GM19395 (cell line): ENCODE measurements around the gene PAK2.
A peak's percentile ranks its signal among the peaks of the same experiment; 100 is the strongest.

Source experiments
- ATAC-seq: cut with Tn5 transposase; IDR thresholded peaks from one replicate; pipeline ENCODE4 v1.9.1; 2021; ENCODE audit warnings: mild to moderate bottlenecking, moderate library complexity; ENCODE audit not compliant: unreplicated experiment

Gene PAK2

GRCh38 chr3:196739671-196740480 lies at the start of gene PAK2:
Gene PAK2, plus strand, starts transcription at chr3:196739857. Its CDS starts 42,790 bp downstream, at chr3:196782647.
- ATAC-seq: peak; percentile 79

GRCh38 chr3:196689941-196690660 lies 49.6 kb upstream of the PAK2 start:
- no peak for ATAC-seq

- ATAC-seq: no peak
These were observed 48.3 kb upstream of the PAK2 start for GRCh38 chr3:196691386-196691785.

GRCh38 chr3:196694202-196694638 lies 45.4 kb upstream of the PAK2 start:
- no peak for ATAC-seq

GRCh38 chr3:196694941-196695848 lies 44.5 kb upstream of the PAK2 start:
- ATAC-seq: no peak

GRCh38 chr3:196695849-196696226 lies 43.8 kb upstream of the PAK2 start:
- ATAC-seq: no peak

GRCh38 chr3:196697270-196697669 lies 42.4 kb upstream of the PAK2 start:
- no peak for ATAC-seq

- ATAC-seq: no peak
These were observed 39.9 kb upstream of the PAK2 start for GRCh38 chr3:196699749-196700148.

- no peak for ATAC-seq
These were observed 38.9 kb upstream of the PAK2 start for GRCh38 chr3:196700801-196701200.

- no peak for ATAC-seq
These were observed 33.3 kb upstream of the PAK2 start for GRCh38 chr3:196706327-196706726.

- ATAC-seq: no peak
These were observed 32.9 kb upstream of the PAK2 start for GRCh38 chr3:196706731-196707130.

GRCh38 chr3:196707566-196707965 lies 32.1 kb upstream of the PAK2 start:
- ATAC-seq: no peak

GRCh38 chr3:196708467-196708866 lies 31.2 kb upstream of the PAK2 start:
- no peak for ATAC-seq

GRCh38 chr3:196711838-196712513 lies 27.7 kb upstream of the PAK2 start, which contains the start of the genes CEP19 and PIGX:
Gene CEP19, minus strand, starts transcription at chr3:196712250. Its CDS starts 3,593 bp downstream, at chr3:196708657.
Gene PIGX, plus strand, starts transcription at chr3:196712377.
- ATAC-seq: peak; percentile 72

- ATAC-seq: peak; percentile 49
These were observed 26.9 kb upstream of the PAK2 start for GRCh38 chr3:196712514-196713413.

- ATAC-seq: peak; percentile 38
These were observed 22.5 kb upstream of the PAK2 start for GRCh38 chr3:196717162-196717561.

- no peak for ATAC-seq
These were observed 18.6 kb upstream of the PAK2 start for GRCh38 chr3:196721097-196721496.

- no peak for ATAC-seq
These were observed 12.6 kb upstream of the PAK2 start for GRCh38 chr3:196726788-196727675.
